Epidermal melanocyte (primary cell): ENCODE measurements around the gene ARAF.

Experiments used
- DNase-seq: peaks from one replicate; pipeline ENCODE4 v3.0.0; 2011; ENCODE audit warnings: low spot score; ENCODE audit not compliant: insufficient read length

The ARAF gene

DNA sequence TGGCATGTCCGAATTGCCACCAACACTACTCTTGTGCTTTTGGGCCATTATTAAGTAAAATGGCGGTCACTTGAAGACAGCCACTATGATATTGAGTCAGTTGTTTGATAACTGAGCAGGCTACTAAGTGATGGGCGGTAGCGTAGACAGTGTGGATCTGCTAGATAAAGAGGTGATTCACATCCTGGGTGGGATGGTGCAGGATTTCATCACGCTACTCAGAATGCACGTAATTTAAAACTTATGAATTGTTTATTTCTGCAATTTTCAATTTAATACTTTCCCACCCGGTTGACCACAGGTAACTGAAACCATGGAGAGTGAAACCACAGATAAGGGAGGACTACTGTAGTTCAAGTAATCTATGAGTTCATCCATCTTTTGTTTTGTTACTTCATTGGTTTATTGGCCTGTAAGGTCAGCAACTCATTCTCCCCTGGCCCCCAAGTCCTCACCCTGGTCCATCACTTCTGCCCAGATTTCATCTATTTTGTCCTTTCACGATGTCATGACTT lies 2.9 kb downstream of the ARAF start:
- no peak for DNase-seq

DNA sequence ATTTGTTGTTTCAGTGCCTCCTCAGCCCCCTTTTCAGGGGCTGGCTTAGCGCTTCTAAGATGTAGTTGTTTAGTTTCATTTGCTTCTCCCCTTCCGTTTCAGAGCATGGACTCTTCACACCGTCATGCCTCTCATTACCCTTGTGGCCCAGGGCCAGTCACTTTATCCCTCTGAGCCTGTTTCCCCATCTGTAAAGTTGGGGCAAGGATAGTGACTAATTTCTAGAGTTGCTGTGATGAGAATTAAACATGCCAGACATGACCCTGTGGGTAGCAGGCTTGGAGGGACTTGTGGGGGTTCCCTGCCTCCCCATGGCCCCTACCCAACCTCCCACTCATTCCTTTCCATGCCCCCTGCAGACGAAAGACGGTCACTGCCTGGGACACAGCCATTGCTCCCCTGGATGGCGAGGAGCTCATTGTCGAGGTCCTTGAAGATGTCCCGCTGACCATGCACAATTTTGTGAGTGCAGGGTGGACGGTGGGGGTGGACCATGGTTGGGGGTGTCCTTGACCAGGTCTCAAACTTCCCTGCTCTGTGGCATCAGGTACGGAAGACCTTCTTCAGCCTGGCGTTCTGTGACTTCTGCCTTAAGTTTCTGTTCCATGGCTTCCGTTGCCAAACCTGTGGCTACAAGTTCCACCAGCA lies 3.6 kb downstream of the ARAF start:
- no peak for DNase-seq

DNA sequence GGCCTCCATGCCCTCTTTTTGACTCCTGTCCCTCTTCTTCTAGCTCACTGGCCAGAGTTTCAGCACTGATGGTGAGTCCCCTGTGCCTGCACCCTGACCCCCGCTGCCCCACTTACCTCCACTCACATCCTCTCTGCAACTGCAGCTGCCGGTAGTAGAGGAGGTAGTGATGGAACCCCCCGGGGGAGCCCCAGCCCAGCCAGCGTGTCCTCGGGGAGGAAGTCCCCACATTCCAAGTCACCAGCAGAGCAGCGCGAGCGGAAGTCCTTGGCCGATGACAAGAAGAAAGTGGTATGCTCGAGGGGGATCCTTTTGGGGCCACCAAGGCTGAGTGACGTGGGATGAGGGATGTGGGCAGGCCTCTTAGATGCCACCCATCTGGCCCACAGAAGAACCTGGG lies 5.8 kb downstream of the ARAF start:
- DNase-seq = no peak

DNA sequence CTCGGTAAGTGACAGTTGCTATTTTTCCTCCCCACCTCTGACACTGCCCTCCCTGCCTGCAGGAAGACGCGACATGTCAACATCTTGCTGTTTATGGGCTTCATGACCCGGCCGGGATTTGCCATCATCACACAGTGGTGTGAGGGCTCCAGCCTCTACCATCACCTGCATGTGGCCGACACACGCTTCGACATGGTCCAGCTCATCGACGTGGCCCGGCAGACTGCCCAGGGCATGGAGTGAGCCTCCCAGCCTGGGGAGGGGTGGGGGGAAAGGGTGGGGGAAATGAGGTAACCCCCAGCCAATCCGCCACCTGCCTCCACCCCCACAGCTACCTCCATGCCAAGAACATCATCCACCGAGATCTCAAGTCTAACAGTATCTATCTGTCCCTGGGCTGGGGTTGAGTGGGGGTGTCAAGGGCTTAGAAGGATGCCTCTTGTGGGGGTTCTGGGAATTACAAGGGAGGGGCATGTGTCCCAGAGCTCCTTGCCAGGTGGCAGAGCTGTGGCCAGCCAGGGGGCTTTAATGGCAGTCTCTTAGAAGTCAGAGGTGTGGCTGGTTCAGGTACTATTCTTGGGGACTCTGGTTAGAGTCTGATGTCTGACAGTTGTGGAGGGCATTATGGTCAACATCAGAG lies 7.8 kb downstream of the ARAF start:
- no peak for DNase-seq

DNA sequence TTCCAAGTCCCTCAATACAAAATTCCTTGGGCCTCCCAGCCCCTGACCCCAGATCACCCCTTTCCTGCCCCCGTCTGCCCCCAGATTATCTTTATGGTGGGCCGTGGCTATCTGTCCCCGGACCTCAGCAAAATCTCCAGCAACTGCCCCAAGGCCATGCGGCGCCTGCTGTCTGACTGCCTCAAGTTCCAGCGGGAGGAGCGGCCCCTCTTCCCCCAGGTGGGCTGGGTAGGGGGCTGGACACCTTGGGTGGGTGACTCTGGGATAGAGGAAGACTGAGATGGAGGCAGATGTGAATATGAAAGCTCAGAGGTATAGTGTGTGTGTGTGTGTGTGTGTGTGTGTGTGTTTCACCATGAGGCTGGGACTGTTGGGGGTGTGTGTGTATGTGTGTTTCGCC lies 9.8 kb downstream of the ARAF start:
- DNase-seq = no peak

DNA sequence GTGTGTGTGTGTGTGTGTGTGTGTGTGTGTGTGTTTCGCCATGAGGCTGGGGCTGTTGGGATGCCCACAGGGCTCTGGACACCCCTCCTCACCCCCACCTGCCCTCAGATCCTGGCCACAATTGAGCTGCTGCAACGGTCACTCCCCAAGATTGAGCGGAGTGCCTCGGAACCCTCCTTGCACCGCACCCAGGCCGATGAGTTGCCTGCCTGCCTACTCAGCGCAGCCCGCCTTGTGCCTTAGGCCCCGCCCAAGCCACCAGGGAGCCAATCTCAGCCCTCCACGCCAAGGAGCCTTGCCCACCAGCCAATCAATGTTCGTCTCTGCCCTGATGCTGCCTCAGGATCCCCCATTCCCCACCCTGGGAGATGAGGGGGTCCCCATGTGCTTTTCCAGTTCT lies 10.2 kb downstream of the ARAF start:
- DNase-seq = no peak

DNA sequence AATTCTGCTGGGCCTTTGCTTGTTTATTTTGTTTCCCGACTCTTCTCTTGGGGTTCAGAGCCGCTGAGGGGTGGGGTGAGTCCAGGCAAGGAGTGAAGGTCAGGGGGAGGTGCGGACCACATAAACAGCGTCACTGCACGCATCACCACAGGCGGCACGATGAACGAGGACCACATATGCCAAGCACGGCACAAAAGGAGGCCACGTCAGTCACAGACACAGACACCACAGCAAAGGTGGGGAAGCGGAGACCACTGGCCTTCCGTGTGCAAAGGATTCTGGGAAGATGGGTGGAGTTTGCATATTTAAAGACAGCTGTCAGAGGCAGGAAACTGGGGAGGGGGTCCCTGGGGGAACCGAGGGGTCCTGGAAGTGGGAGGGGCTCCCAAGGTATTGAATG lies 10.9 kb downstream of the ARAF start:
- no peak for DNase-seq

DNA sequence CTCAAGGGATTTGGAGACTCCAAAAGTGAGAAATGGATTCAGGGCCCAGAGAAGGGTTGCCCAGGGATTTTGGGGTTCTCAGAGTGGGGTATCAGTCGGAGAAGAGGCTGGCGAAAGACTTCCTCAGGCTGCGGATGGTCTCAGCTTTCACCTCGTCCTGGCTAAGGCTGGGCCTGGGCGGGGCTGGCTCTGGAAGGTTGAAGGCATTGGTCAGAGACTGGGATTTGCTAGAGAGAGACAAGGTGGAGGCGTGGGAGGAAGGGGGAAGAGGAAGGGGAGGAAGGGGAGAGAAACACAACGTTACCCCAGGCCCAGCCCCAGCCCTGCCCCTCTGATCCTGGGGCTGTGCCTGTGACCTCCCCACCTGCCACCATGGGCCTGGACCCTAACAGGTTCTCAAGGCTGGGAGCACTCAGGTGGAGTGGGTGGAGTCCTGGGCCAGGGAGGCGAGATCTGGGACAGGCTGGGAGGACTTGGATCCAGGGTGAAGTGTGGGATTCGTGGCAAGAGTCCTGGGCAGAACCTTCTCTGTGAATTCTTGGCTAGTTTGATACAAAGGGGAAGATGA lies 11.9 kb downstream of the ARAF start:
- no peak for DNase-seq

DNA sequence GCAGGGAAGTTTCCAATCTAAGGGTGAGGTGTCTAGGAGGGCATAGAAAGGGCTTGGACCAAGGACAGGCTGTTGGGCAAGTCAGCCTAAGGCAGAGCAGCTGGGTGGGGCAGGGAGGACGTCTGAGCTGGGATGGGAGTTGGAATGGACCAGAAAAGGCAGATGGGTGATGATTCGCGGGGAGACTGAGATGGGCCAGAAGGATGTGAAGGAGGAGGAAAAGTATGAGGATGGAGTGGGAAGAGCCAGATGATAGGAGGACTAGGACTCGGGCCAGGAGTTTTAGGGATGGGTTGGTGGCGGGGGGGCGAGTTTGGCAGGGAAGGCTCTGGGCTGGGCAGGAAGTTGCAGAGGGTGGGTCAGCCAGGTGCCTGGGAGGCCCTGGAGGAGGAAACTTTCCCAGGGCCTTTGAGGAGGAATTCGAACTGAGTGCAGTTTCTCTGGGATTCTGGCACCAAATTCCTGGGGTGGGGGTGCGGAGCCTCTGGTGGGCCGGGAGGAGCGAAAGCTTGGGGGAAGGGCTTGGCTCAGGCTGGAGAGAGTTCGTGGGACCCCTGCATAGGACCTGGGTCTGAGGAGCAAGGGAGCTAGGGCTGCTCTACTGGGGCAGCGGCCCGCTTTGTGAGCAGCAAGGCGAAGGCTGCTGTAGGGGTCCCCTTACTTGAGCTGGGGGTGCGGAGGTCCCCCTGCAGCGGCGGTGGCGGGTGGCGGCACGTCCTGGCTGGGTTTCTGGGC lies 12.5 kb downstream of the ARAF start:
- no peak for DNase-seq

DNA sequence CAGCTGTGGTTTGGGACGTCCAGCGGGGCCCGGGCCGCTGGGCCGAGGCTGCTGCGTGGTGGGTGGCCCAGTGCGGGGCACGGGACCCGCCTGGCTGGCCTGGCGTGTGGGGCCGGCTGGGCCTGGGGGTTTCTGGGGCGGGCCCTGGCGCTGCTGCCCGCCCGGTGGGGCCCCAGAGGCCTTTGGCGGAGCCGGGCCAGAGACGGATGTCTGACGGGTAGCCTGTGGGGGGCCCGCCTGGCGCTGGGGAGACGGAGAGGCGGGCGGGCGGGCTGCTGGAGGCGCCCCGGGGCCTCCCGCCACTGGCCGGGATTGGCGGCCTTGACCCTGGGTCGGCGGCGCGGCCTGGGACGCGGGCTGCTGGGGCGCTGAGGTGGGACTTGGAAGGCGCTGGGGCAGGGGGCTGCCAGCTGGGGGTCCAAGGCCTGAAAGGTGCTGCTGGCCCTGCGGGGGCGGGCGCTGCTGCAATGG lies 13.1 kb downstream of the ARAF start:
- DNase-seq = no peak

DNA sequence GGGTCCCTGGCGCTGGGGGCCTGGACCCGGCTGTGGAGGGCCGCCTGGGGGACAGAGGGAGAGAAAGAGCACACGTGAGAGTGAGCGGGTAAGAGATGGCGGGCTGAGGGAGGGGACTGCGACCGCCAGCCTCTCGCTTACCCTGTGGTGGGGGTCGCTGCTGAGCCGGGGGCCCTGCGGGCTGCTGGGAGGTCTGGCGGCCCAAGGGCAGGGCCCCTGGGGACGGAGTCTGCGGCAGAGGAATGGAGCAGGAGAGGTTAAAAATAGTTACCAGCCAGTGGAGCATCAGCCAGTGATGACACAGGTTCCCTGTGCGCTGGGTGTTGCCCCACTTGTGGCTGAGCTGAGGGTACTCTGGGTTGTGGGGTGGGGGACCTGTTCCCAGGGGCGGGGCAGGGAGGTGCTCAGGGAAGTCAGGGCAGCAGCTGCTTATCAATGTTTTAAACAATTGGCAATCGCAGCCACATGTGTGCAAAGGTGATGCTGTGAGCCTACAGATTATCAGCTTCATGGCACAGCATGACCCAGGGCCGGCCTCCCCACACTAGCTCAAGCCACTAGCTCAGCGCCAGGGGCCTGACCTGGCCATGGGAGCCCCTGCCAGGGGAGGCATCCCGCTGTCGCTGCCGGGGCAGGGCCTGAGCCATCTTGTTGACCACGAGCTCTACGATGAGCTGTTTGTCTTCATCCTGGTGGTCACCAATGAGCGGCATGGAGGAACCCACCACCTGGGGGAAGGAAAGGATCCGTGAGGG lies 13.7 kb downstream of the ARAF start:
- no peak for DNase-seq

DNA sequence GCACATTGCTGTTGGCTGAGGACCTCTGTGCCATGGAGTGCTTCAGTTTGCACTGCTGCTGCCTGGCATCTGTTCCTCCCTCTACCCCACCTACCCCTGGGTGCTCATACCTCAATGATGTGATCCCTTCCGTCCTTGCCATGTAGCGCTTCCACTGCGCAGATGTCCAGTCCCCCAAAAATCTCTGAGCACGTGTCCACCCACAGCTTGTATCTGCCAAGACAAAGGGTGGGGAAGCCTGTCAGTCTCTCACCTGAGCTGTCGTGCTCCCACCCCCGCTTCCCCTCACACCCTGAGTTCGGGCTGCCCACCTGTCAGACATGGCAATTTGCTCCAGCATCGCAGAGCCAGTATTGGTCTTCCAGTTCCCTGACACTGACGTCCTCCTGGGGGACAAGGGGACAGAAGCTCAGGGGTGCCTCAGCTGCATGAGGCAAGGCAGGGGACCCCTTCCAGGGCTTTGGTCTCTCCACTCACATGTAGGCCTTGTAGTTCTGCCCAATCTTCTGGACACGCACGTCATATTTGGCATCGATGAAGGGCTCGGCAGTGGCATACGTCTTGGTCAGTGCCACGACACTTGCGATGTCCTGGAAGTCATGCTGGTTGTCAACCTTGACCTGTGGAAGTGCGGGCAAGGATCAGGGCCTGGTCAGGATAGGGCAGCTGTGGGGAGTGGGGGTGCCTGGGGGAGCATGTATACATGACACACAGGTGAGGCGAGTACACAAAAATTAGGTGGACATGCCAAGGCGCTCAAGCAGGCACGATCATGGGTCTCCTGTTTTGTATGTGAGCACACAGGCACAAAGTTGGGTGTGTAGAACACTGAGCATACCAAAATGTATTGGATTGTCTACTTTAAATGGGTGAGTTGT lies 15.3 kb downstream of the ARAF start:
- no peak for DNase-seq

DNA sequence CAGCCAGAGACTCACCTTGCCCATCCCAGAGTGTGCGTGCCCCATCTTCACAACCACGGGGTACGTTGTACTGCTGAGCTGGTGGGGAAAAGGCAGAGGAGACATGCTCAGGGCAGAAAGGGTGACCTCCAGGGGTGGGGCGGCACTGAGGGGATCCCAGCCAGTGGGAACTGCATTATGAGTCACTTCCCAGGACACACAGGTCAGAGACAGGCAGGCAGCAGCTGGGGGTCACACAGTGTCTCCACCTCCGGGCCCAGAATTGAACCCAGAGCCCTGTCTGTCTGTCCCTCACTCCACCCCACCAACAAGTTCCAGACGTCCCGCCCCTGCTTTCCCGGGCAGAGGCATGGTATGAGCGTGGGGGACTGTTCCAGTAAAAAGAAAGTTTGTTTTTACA lies 16.4 kb downstream of the ARAF start:
- DNase-seq = no peak

DNA sequence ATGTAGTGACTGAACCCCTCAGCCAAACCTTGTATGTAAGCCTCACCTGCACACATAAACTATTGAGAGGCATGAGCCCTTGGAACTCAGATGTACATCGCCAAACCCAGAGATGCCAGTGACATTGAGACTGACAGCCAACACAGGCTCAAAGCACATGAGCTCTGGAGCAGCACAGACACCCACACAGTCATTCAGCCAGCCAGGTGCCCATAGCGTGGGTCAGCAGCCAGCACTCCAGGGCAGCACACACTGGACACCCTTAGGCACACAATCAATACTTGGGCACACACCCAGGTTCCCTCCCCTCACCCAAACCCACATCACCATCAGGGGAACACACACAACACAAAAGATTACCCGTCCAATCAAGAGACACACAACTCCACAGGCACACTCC lies 16.9 kb downstream of the ARAF start:
- no peak for DNase-seq

DNA sequence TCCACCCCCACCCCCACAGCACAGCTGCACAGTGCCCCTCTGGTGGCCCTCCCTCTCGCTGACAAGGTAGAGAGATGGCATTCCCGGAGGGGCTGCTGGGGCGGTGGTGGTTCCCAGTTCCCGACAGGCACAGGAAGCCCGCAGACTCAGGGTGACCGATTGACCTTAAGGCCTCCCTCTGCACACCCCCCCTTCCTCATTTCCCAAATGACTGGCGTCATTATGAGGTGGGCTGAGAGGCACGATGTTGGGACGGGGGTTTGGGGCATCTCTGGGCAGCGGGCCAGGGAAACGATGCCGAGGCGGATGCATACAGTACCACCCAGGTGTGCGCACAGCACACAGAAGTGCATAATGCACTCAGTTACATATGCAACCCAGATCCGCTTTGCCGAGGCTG lies 17.7 kb downstream of the ARAF start:
- DNase-seq = no peak

DNA sequence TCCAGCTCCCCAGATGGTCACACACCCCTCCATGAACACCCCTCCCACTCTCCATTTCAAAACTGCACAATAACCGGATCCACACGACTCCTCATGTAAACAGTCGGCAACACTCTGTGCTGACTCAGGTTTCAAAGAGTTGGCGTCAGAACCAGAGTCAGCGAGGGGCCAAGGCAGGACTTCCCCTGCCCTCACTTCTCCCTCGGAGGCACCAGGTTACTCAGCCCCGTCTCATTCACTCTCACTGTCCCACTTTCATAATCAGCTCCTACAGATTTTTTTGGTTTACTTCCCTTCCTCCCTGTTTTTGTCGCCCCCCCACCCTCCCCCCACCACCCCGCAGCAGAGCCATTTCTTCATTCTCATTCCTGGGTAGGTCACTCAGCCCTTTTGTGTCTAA lies 18.5 kb downstream of the ARAF start:
- DNase-seq = no peak

DNA sequence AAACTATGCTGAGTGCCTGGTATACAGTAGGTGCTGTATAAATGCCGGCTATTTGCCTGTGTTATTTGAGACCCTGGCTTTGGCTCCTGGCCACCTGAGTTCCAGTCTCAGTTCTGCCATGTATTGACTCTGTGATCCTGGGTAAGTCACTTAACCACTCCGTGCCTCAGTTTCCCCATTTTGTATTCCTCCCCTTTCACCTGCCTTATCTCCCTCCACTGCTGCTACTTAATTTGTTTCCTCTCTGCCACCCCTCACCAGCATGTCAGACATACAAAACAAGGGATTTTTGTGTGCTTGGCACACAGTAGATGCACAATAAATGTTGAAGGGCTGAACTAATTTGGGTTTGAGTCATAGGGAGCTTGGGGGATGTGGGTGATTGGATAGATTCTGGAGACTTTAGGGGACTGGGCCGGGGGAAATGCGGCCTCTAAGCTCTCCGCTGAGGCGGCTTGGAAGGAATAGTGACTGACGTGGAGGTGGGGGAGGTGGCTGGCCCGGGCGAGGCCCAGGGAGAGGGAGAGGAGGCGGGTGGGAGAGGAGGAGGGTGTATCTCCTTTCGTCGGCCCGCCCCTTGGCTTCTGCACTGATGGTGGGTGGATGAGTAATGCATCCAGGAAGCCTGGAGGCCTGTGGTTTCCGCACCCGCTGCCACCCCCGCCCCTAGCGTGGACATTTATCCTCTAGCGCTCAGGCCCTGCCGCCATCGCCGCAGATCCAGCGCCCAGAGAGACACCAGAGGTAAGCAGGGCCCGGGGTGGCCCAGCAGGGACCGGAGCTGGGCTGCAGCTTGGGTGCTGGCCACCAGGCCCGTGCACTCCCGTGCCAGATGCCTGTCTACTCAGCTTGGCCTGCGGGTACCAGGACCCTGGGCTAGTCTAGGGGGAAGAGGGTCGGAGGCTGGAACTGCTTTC lies 21.0 kb downstream of the ARAF start, which contains the start of gene TIMP1:
TIMP1 (plus strand) TSS at position 706 of the 917 bp plus-strand sequence. CDS start 980 bp downstream, outside the sequence.
- DNase-seq = peak; percentile 80

DNA sequence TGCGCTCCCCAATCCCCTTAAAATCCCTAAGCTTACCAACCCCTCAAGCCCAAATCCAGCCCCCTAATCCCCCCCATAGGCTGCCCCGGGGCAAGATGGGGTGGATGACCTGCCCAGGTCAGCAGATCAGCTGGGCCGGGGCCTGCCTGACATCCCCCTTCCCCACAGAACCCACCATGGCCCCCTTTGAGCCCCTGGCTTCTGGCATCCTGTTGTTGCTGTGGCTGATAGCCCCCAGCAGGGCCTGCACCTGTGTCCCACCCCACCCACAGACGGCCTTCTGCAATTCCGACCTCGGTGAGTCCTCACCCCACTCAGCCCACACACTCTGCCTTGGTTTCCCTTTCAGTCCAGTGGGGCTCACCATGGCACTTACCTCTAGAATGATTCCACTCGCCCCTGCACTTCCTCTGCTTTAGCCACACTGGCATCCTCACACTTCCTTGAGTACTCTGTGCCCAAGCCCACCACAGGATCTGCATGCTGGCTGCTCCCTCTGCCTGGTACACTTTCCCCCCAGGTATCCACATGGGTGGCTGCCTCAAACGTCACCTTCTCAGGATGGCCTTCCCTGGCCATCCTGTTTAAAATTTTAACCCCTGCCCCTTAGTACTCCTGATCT lies 22.3 kb downstream of the ARAF start:
- no peak for DNase-seq

DNA sequence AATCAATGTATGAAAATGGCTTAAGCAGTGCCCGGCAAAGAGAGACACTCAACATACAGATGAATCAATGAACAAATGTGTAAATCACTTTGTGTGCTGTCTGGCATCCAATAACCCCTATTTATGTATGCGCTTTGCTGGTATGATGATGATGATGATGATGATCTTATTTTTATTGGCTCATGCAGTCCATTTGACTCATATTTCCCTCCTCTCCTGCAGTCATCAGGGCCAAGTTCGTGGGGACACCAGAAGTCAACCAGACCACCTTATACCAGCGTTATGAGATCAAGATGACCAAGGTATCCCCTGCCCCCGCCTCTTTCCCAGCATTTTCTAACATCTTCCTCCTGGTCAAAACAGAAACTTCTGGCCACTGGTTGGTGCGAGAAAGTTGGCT lies 23.7 kb downstream of the ARAF start:
- no peak for DNase-seq
